Dermis microvascular lymphatic vessel endothelial cell (primary cell): ENCODE measurements around the gene HSPA9. TPM values are rescaled to one million over a fixed set of nuclear protein-coding genes. Genes with fewer than 3 reads are reported as not detected.

ENCODE experiments used
- DNase-seq, 2 donors: peaks; one replicate each; pipeline versions ENCODE4 v3.0.0 to v3.0.0-alpha.2; 2010; ENCODE audit warnings: low read depth in 2 of 2
- total RNA-seq: library from RNA; depleted of rRNA; stranded (reverse); fragments of >200 nt; gene quantifications from 2 replicates; pipeline ENCODE4 v1.2.1, GENCODE V29; 2014

Gene HSPA9
- total RNA-seq: 212 and 213 TPM in 2 replicates

GRCh38 chr5:138575194-138576015 lies at the start of gene HSPA9:
HSPA9 (minus strand) TSS chr5:138575401; CDS start chr5:138575318, 83 bp downstream.
- DNase-seq: peak; percentile 99

DNA sequence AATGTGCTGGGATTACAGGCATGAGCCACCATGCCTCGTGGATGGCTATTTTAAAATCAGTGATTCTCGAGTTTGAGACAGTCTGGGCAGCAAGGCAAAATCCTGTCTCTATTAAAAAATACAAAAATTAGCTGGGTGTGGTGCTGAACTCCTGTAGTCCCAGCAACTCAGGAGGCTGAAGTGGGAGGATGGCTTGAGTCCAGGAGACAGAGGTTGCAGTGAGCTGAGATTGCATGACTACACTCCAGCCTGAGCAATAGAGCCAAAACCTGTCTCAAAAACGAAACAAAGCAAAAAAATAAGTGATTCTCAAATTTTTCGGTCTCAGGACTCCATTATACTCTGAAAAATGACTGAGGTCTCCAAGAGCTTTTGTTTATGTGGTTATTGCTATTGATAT lies 47.9 kb upstream of the HSPA9 start:
- DNase-seq: no peak

GRCh38 chr5:138622051-138622450 lies 46.9 kb upstream of the HSPA9 start:
- no peak for DNase-seq

- DNase-seq: no peak
These were observed 45.5 kb upstream of the HSPA9 start for GRCh38 chr5:138620663-138621224.

GRCh38 chr5:138616508-138616907 lies 41.3 kb upstream of the HSPA9 start:
- DNase-seq: no peak

DNA sequence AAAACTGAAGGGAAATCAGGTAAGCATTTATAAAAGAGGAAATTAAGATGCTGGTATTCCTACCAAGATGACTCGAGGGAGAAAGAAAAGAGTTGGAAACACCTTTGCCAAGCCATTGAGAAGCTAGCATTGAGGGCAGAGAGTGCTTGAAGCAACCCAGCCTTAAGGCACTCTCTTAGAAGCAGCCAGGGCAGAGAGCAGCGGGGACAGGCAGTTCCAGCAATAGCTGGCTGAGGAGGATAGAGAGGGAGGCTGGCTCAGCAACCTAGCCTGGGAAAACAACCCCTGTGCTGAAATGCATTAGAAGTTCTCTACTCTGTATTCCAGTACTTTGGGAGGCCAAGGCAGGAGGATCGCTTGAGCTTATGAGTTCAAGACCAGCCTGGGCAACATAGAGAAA lies 40.3 kb upstream of the HSPA9 start:
- no peak for DNase-seq

DNA sequence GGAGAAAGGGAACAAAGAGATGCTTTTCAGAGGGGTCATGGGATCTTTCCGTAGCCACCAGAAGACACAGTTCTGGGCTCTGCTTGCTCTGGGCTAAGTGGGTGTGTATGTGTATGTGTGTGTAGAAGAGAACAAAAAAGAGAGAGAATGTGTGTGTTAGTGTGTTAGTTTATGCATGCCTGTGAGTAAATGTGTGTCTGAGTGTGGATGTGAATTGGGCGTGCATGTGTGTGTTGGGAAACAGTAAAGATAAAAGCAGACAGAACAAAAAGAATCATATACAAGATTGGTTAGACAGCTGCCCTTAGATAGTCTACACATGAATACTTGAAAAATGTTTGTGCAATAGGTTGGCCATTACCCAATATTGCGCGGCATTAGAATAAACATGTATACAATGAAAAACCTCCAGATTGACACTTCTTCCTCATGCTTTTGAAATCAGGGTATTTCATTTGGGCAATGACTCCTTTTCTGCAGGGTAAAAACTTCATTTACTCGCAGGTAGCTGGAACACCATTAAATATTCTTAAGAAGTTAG lies 36.5 kb upstream of the HSPA9 start:
- peak in 1 of 2 donors; percentile 1 for DNase-seq

DNA sequence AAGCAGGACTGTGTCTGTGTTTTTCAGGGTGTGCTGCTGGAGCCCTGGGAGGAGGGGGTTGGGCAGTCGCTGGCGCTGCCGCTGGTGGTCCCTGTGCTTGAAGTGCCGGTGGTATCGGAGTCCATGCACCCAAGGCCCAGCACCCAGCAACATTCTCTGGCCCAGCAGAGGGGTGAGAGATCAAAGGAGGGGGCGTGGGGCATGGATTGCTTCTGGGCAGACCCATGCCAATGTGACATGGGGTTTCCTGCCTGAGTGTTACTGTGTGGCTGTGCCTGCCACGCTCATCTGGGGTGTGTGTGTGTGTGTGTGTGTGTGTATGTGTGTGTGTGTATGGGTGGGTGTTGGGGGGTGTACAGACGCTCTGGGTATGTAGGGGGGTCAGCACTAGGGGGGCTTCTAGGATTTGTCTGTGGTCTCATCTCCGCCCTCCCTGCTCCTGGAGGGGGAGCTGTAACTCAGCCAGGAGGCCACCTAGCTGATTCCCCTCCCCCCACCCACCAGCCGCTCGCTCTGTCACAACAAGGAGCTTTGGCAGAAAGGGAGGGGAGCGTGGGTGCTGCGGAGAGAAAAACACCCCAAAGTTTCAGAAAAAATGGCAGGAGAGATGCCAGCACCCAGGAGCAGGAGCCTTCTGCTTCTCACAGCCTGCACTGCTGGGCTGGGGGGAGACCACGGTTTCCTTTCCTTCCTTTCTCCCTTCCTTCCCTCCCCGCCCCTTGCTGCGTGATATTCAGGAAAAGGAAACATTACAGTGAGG lies 35.9 kb upstream of the HSPA9 start:
- DNase-seq: peak; percentile 3 to 22

DNA sequence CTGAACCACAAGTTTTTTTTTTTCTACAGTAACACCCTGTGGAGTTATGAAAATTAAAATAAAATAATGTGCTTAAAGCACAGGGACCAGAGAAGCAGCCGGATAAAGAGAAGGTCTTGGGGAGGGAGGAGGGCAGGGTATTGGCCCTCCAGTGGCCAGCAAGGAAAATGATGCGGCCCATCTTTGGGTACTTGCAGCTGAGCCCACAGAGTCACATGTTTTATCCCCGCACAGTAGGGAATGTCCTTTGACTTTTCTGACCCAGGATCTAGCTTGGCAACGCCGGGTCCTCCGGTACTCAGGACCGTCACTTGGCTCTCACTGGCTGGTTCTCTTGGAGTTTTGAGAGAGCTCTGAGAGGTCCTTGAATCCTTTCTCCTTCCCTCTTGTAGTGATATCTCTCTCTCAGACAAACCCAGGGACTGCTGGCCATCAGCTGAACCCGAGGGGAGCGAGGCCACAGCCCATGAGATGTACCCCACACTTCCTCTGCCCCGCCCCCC lies 35.3 kb upstream of the HSPA9 start:
- DNase-seq: no peak

GRCh38 chr5:138606378-138607064 lies 31.3 kb upstream of the HSPA9 start:
- no peak for DNase-seq

- DNase-seq: peak in 1 of 2 donors; percentile 21
These were observed 30.2 kb upstream of the HSPA9 start for GRCh38 chr5:138605254-138605972.

DNA sequence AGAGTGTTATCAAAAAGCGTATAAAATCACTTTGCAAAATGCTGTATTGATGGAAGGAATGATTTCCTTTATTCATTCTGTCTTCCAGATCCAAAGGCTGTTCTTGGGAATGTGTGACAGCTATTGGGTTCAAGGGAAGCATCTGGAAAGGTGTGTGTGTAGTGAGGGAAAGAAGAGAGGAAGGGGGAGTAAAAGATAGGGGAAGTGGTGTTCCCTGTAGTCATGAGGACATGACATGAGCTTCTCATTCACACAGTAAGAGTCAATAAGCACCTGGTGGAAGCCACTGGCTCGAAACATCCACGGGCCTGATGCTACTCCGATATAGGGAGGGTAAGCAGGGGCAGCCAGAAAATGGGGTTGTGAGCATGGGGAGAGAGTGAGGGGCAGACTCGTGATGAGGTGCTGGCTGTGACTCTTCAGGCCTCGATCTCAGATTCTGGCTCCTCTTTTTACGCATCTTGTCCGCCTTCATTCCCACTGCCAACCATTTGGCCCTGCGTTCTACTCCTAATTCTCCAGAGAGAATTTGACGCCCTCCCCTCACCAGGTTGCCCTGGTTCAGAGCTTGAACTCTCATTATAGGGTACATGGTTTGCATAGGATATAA lies 29.1 kb upstream of the HSPA9 start:
- DNase-seq: no peak

- peak in 1 of 2 donors; percentile 19 for DNase-seq
These were observed 28.2 kb upstream of the HSPA9 start for GRCh38 chr5:138603249-138603920.

GRCh38 chr5:138602371-138603000 lies 27.3 kb upstream of the HSPA9 start:
- no peak for DNase-seq

DNA sequence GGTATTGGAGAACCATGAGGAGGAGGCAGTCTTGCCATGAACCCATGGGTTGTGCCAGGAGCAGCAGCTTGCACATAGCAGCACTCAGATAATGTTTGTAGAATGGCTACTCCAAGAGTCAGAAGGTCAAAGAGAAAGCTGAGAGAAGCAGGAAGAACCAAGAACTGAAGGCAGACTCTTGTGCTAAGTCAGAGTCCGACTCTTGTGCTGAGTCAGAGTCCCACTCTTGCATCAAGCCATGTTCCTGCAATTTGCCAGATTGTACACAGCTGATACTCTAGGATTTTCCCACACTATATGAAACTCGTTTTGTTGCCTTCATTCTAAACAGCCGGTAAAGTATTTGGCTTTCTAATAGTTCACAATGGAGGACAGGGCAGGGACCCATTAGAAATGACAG lies 26.2 kb upstream of the HSPA9 start:
- no peak for DNase-seq

- DNase-seq: no peak
These were observed 25.2 kb upstream of the HSPA9 start for GRCh38 chr5:138600446-138600845.

DNA sequence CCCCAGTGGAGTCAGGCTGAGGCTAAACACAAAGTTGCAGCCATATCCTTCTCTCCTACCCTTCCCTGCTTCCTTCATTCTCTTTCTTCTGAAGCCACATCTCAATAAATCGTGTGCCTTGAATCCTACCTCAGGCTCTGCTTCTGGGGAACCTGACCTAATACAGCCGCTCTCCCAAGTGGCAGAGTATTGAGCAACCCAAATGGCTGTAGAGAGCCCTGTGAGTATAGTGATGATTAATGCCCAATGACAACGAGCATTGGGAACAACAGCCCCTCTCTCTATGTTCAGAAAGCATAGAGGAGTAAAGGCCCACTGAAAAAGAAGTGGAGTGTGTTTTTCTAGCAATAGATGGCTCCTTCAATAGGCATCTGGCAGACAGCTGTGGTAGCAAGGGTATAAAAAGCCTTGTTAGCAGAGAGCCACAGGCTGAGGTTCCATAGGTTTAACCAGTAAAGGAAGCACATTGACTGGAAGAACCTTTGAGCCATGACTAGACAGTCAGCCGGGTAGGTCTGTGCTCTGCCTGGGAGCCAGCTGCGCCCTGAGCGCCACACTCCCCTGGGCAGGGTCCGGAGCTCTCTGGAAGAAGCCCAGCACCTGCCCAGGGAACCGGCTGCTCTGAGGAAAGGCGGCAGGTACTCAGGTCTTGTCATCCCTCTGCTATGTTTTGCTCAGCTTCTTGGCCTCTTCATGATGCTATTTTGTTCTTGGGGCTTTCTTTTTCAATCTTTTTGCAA lies 22.6 kb upstream of the HSPA9 start:
- DNase-seq: no peak

- DNase-seq: no peak
These were observed 21.1 kb upstream of the HSPA9 start for GRCh38 chr5:138596105-138596881.
